ENCODE data around the gene SLC17A7. TPM values are rescaled to one million over a fixed set of nuclear protein-coding genes. Genes with fewer than 3 reads are reported as not detected.

Gene SLC17A7
- total and polyA plus RNA-seq, 2 of the 13 experiments (the other 11 are each of a cell fraction or from before 2014, with no cell fraction given) = 0.32 TPM; not detected in 1

DNA sequence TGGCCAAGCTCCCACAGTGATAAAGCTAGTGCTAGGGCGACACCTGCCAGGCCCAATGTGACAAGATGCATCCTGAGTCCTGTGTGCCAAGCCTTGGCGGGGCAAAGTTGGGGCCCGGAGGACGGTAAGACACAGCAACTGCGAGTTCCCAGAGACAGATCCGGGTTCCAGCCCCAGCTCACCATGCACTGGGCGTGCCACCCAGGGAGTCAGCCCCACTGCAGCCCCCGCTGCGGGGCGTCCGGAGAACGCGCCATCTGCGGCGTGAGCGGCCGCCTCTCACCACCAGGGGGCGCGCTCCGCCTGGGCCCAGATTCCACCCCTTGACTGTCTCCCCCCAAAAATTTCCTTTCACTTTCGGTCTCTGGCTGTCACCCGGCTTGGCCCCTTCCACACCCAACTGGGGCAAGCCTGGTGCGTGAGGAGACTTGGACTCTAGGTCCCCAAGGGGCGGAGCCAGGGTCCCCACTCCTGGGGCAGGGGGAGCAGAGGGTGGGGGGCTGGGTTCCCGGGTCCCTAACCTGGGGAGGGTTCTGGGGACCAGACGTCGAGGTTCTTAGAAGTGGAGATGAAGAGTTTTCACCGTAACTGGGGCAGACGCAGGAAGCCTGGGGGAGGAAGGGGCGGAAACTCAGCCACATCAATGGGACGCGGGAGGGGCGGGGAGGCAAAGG is 32.7 kb upstream of the SLC17A7 start, which contains the start of gene FLT3LG (continued):
- TF ChIP-seq, protein P1, sequence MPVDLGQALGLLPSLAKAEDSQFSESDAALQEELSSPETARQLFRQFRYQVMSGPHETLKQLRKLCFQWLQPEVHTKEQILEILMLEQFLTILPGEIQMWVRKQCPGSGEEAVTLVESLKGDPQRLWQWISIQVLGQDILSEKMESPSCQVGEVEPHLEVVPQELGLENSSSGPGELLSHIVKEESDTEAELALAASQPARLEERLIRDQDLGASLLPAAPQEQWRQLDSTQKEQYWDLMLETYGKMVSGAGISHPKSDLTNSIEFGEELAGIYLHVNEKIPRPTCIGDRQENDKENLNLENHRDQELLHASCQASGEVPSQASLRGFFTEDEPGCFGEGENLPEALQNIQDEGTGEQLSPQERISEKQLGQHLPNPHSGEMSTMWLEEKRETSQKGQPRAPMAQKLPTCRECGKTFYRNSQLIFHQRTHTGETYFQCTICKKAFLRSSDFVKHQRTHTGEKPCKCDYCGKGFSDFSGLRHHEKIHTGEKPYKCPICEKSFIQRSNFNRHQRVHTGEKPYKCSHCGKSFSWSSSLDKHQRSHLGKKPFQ (CRISPR knock-in tag; IDR thresholded peaks at IDR 0.05; ENCODE audit: insufficient replicate concordance) = no peak
- TF ChIP-seq ZKSCAN8 (CRISPR knock-in tag; IDR thresholded peaks at IDR 0.05; ENCODE audit: borderline replicate concordance) (no peak), NFKBIZ (CRISPR knock-in tag; IDR thresholded peaks at IDR 0.05) (no peak), RERE (CRISPR knock-in tag; IDR thresholded peaks at IDR 0.05; ENCODE audit: low read depth) (no peak), ZNF432 (CRISPR knock-in tag; IDR thresholded peaks at IDR 0.05; ENCODE audit: borderline replicate concordance) (no peak), CEBPZ (IDR thresholded peaks at IDR 0.05; ENCODE audit: low read length) (no peak), ZNF547 (CRISPR knock-in tag; IDR thresholded peaks at IDR 0.05) (no peak), TBP (CRISPR knock-in tag; IDR thresholded peaks at IDR 0.05) (no peak), SRF (IDR thresholded peaks at IDR 0.05; ENCODE audit: low read depth, low read length) (no peak), TP53 (CRISPR knock-in tag; conservative IDR thresholded peaks at IDR 0.05) (no peak), PPARG (CRISPR knock-in tag; conservative IDR thresholded peaks at IDR 0.05) (no peak), ZNF3 (CRISPR knock-in tag; IDR thresholded peaks at IDR 0.05) (no peak), AHDC1 (CRISPR knock-in tag; IDR thresholded peaks at IDR 0.05; ENCODE audit: borderline replicate concordance) (no peak)
